ENCODE measurements around the gene CPZ. TPM values are rescaled to one million over a fixed set of nuclear protein-coding genes. Genes with fewer than 3 reads are reported as not detected.

CPZ gene
- total RNA-seq, 1 donor from 2014 or later = not detected

DNA sequence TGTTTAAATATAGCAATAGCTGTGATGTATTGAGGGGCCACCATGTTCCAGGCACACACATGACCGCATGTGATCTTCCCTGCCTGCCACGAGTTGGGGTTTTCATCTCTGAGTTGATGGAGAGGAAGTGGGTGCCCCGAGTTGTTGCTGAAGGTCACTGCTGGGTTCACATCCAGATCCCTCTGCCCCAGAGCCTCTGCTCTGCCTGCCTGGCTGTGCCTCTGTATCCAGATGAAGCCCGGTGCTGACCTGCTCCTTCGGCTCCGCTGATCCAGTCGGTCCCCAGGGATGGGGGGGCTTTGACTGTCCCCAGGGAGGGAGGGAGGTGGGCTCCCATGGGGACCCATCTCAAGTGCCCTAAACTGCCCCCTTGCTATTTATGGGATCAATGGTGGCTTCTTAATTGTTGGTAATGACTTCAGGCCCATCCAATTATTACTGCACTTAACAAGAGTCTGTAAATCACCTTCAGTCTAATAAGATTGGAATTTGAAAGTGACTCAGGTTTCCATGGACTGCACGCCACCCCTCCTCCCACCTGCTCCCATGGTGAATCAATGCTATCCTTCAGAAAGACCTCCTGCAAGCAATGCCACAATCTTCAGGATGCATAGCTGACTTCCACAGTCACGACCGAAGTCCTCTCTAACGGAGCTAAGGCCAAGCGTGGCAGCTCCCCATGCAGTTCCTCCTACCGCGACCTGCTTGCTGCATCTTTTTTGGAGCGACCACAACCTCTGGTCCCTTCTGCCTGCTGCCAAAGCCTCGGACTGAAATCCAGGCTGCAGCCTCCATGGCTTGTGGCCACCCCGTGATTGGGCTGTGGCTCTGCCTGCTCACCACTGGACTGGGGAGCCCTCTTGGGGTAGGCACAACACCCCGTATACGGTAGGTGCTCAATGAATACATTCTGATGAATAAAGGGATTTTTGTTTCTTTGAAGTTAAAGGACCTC lies 73.1 kb downstream of the CPZ start:
- H3K9me3 Mint-ChIP-seq = peaks cover 3% of the 10 kb centered on the region
- no peaks in the 10 kb centered on the region for H3K4me1 Mint-ChIP-seq
- ChIA-PET POLR2A (no interaction called here), CTCF (no interaction called here)
- no peaks in the 10 kb centered on the region for H3K36me3 Mint-ChIP-seq (ENCODE audit: low read depth)
- DNase-seq = no peak
- H3K27ac Mint-ChIP-seq = no peak overlapping the region
- intact Hi-C loops (cut with micrococcal nuclease) = no loop called here
- TF ChIP-seq CTCF (IDR thresholded peaks at IDR 0.05) = no peak
- ATAC-seq (ENCODE audit: low read depth) = no peak
- H3K27me3 Mint-ChIP-seq = peaks cover 2% of the 10 kb centered on the region
- no peak overlapping the region for H3K4me3 Mint-ChIP-seq

GRCh38 chr4:8666581-8666980 lies 74.0 kb downstream of the CPZ start:
- Mint-ChIP-seq H3K4me3 (no peak overlapping the region), H3K4me1 (no peaks in the 10 kb centered on the region), H3K27ac (no peak overlapping the region), H3K36me3 (ENCODE audit: low read depth) (no peaks in the 10 kb centered on the region), H3K9me3 (peaks cover 3% of the 10 kb centered on the region), H3K27me3 (peaks cover 2% of the 10 kb centered on the region)
- no peak for TF ChIP-seq CTCF (IDR thresholded peaks at IDR 0.05)
- ChIA-PET CTCF (no interaction called here), POLR2A (no interaction called here)
- intact Hi-C loops (cut with micrococcal nuclease) = no loop called here
- DNase-seq = no peak
- ATAC-seq (ENCODE audit: low read depth) = no peak

Other genes with a start within 250 kb of the CPZ start
- 17.1 and 20.6 TPM in 2 replicates for gene ACOX3, start 152.0 kb upstream of the CPZ start, total RNA-seq
- 29.3 and 33.8 TPM in 2 replicates for gene TRMT44, start 152.0 kb upstream of the CPZ start, total RNA-seq
- gene GPR78, start 12.4 kb upstream of the CPZ start, total RNA-seq = not detected in 2 replicates